GM10266 (cell line): ENCODE results near the gene TJAP1.
"Not testable (repeated sequence)": the region's sequence is repeated elsewhere in the genome, so short reads cannot be mapped to it uniquely, and the experiment has no call there.

Source experiments
- DNase-seq: peaks from one replicate; pipeline ENCODE4 v3.0.0; 2012; ENCODE audit errors: extremely low spot score
- TF ChIP-seq, protein P1 (sequence below): IDR thresholded peaks from 2 replicates; pipeline ENCODE4 v1.5.1; 2012; ENCODE audit warnings: mild to moderate bottlenecking, low read depth; ENCODE audit not compliant: control insufficient read depth, insufficient read depth; ENCODE audit errors: missing control alignments

Gene TJAP1

DNA sequence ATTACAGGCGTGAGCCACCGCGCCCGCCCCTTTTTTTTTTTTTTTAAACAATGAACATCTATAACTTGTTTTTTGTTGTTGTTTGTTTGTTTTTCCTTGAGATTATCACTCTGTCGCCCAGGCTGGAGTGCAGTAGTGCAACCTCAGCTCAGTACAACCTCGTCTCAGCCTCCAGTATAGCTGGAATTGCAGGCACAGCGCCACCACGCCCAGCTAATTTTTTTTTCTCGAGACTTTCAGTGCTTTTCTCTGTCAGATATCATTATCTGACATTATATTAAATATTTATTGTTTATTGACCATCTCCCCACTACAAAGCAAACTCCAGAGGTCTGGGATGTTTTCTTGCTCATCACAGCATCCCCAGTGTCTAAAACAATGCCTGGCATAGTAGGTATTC, 19.7 kb upstream of the TJAP1 start:
- TF ChIP-seq, protein P1, sequence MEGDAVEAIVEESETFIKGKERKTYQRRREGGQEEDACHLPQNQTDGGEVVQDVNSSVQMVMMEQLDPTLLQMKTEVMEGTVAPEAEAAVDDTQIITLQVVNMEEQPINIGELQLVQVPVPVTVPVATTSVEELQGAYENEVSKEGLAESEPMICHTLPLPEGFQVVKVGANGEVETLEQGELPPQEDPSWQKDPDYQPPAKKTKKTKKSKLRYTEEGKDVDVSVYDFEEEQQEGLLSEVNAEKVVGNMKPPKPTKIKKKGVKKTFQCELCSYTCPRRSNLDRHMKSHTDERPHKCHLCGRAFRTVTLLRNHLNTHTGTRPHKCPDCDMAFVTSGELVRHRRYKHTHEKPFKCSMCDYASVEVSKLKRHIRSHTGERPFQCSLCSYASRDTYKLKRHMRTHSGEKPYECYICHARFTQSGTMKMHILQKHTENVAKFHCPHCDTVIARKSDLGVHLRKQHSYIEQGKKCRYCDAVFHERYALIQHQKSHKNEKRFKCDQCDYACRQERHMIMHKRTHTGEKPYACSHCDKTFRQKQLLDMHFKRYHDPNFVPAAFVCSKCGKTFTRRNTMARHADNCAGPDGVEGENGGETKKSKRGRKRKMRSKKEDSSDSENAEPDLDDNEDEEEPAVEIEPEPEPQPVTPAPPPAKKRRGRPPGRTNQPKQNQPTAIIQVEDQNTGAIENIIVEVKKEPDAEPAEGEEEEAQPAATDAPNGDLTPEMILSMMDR, result no peak
- DNase-seq, result no peak

DNA sequence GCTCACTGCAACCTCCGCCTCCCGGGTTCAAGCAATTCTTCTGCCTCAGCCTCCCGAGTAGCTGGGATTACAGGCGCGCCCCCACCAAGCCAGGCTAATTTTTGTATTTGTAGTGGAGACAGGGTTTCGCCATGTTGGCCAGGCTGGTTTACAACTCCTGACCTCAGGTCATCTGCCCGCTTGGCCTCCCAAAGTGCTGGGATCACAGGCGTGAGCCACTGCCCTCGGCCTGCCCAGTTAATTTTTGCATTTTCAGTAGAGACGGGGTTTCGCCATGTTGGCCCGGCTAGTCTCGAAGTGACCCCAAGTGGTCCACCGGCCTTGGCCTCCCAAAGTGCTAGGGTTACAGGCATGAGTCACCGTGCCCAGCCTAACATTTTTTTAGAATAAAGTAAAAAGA, 19.2 kb upstream of the TJAP1 start:
- not testable (repeated sequence) for DNase-seq

GRCh38 chr6:43459535-43459934, 17.8 kb upstream of the TJAP1 start:
- TF ChIP-seq, protein P1, result no peak
- no peak for DNase-seq

GRCh38 chr6:43460032-43460431, 17.3 kb upstream of the TJAP1 start:
- TF ChIP-seq, protein P1, result no peak
- DNase-seq, result no peak

DNA sequence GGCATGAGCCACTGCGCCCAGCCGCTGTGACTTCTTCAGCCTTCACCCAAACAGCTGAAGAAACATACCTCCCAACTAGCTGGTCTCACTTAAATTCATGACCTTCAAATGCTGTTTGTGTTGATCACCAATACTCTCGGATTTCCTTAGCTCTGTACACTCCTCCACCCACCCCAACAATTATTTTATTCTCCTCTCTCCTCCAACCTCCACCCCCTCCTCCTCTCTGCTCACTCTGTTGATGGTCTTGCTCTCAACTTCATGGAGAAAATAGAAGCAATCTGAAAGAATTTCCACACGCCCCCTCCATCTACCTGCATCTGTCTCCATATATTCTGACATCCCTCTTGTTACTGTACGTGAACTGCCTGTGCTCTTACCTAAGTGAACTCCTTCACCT, 15.4 kb upstream of the TJAP1 start:
- no peak for DNase-seq
- TF ChIP-seq, protein P1, result no peak

DNA sequence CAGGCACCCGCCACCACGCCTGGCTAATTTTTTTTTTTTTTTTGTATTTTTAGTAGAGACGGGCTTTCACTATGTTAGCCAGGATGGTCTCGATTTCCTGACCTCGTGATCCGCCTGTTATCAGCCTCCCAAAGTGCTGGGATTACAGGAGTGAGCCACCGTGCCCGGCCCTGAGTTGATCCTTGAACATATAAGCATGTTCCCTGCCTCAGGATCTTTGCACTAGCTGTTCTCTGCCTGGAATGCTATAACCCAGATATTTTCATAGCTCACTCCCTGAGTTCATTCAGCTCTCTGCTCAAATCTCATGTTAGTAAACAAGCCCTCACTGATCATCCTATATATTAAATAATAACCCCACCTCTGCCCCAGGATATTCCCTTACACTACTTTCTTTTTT, 13.0 kb upstream of the TJAP1 start:
- TF ChIP-seq, protein P1, result no peak
- DNase-seq, result no peak

DNA sequence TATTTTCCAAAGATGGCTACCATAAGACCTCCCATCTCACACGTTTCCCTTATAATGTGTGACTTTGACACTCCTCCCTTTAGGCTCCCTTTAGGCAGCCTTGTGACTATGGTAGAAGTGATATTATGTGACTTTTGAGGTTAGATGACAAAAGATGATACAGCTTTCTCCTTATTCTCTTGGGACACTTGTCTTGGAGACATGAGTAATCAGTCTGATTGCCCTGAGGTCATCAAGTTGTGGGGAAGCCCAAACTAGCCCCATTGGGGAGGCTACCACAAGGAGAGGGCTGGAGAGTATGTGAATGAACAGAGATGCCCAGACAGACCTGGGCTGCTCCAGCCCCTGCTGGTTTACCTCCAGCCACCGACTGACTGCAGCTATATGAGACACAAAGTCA, 11.4 kb upstream of the TJAP1 start:
- DNase-seq, result no peak
- TF ChIP-seq, protein P1, result no peak

- not testable (repeated sequence) for DNase-seq
Measured at GRCh38 chr6:43467265-43467664, 10.1 kb upstream of the TJAP1 start.
